Stimulated activated CD8-positive, alpha-beta memory T cell treated with anti-CD3 and anti-CD28 coated beads, Interleukin-12 subunit alpha, Interleukin-12 subunit beta, amount 100 ng/mL, for 24 hours (primary cell): ENCODE data around the gene RPS6KA2.

ENCODE experiments used
- DNase-seq: peaks from one replicate; pipeline ENCODE4 v3.0.0-alpha.2; 2020; ENCODE audit errors: extremely low read depth

RPS6KA2 gene

GRCh38 chr6:166501246-166501645 lies 125.8 kb downstream of the RPS6KA2 start:
- DNase-seq: no peak

DNA sequence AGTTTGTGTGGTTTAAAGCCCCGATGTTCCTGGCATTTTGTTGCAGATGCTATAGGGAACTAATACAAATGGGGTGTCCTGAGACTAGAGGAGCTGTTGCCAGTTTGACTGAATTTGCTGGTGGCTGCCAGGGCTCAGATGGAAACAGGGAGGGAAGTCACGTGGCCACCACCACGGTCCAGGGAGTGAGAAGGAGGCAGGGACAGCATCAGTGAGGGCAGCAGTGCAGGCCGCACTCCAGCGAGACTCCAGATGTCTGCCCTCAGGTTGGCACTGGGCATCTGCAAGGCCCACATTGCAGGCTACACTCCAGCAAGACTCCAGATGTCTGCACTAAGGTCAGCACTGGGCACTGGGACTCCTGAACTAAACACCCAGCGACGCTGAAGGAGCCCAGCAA lies 126.8 kb downstream of the RPS6KA2 start:
- no peak for DNase-seq

DNA sequence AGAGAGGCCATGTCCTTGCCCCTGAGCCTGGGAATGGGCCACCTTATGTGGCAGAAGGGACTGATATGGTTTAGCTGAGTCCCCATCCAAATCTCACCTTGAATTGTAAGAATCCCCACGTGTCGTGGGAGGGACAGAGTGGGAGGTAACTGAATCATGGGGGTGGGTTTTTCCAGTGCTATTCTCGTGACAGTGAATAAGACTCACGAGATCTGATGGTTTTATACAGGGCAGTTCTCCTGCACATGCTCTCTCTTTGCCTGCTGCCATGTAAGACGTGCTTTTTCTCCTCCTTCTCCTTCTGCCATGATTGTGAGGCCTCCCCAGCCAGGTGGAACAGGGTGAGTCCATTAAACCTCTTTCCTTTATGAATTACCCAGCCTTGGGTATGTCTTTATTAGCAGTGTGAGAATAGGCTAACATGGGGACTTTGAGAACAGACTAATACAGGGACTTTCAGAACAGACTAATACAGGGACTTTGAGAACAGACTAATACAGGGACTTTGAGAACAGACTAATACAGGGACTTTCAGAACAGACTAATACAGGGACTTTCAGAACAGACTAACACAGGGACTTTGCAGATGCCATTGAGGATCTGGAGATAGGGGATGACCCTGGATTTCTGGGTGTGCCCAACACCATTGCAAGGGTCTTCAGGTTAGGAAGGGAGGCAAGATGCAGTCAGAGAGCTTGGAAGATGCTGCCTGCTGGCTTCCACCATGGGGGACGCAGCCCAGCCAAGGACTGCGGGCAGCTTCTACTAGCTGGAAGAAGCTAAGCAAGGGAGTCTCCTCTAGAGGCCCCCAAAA lies 127.5 kb downstream of the RPS6KA2 start:
- DNase-seq: no peak

DNA sequence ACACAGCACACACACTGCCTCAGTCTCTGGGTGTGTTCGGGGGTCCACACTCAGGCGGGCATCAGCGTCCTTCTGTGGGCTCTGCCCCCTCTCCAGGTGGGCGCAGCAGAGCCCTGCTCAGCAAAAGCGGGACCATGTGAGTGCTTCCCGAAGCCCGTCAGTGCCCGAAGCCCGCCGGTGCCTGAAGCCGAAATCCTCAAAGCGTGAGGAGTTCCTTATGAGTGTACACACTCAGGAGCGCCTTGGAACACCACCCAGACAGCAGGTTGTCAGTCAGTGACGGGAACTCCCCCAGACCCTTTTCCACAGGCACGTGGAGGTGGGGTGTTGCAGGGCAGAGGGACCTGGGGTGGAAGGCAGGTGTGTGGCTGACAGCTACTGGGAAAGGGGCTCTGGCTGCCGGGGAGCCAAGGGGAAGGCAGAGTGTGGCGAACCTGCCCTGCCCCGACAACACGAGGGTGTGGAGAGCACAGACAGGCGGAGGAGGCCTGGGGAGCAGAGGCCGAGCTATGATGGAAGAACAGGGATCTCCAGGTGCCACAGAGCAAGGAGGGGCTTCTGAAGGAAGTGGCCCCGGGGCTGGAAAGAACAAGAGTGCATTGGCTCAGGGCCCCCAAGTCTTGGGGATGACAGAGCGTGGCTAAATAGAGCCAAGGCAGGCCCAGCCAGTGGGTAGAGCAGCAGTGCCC lies 128.2 kb downstream of the RPS6KA2 start:
- no peak for DNase-seq

DNA sequence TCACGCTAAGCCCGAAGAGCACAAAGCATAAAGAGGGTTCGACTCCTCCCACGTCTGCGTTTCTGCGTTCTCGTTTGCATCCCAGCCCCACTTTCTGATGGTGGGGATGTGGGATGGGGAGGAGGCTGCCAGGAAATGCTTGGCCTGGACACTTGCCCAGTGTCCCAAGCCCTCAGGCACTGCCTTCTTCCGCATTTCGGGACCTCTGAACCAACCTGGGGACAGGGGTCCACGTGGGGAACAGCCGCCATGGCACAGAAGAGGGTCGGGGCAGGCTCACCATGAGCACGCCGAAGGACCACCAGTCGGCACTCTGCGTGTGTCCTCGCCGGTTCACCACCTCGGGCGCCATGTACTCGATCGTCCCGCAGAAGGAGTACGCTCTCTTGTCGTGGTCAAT lies 128.8 kb downstream of the RPS6KA2 start:
- DNase-seq: no peak

- no peak for DNase-seq
These were observed 129.8 kb downstream of the RPS6KA2 start for GRCh38 chr6:166497087-166497899.

- DNase-seq: no peak
These were observed 130.6 kb downstream of the RPS6KA2 start for GRCh38 chr6:166496460-166496859.

- DNase-seq: no peak
These were observed 131.3 kb downstream of the RPS6KA2 start for GRCh38 chr6:166495487-166496314.

GRCh38 chr6:166494757-166495486 lies 132.1 kb downstream of the RPS6KA2 start:
- DNase-seq: no peak

GRCh38 chr6:166494101-166494441 lies 133.0 kb downstream of the RPS6KA2 start:
- no peak for DNase-seq

DNA sequence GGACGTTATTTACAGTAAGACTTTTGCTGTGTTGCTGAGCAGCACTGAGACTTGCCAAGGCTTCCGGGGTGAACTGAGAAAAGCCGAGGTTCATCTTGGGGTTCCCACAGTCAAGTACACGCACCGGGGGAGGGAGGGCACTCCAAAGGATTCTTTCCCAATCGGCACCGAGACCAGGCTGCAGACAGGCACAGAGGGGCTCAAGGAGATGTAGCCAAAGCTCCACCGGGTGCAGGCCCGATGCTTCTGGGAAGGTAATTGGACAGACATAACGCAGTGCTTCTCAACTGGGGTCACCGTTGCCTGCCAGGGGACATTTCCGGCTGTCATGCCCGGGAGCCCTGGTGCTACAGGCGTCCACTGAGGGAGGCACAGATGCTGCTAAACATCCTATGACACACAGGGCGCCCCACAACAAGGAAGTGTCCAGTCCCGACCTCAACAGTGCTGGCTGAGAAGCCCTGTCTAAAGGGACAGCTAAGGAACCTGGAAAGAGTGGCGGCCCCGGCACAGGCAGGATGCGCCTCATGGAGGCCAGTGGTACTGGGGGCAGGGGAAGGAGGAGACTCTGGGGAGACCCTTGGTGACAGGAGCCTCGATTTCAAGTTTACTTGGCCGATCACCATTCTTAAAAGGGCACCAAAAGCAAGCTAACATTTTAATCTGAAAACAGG lies 133.5 kb downstream of the RPS6KA2 start:
- no peak for DNase-seq

GRCh38 chr6:166492092-166492741 lies 134.8 kb downstream of the RPS6KA2 start:
- DNase-seq: no peak

GRCh38 chr6:166490671-166491500 lies 136.2 kb downstream of the RPS6KA2 start:
- no peak for DNase-seq

- DNase-seq: no peak
These were observed 137.5 kb downstream of the RPS6KA2 start for GRCh38 chr6:166489301-166490155.

GRCh38 chr6:166488701-166489100 lies 138.3 kb downstream of the RPS6KA2 start:
- no peak for DNase-seq

- peak; percentile 39 for DNase-seq
These were observed 138.9 kb downstream of the RPS6KA2 start for GRCh38 chr6:166488076-166488685.

DNA sequence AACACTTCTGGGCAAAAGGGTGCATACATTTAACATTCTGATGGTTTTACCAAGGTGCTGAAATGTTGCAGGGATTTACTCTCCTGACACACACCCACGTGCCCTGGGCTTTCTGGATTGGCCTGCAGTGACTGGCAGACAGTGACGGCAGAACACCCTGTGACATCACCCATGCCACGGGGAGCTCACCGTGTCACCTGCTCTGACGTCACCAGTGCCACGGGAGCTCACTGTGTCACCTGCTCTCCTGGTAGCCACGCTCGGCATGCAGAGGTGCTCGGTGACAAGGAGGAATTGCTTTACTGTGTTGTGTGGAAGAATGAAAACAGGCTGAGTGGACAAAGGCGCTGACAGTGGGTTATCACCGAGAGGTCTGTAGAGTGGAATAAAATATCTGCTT lies 139.9 kb downstream of the RPS6KA2 start:
- DNase-seq: no peak

DNA sequence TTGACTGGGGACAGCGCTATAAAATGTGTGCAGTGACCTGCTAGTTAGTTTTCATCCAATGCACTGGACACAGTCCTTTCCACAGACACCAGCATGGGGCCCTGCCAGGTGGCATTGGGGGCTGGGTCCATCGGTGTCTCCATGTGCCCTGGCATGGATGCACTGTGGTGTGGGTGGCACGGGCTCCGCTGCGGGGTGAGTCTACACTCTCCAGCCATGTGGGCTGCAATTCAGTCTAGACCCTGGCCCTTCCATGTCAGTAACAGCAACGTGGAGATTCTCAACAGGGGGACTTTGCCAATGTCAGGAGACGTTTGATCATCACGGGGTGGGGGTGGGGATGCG lies 140.5 kb downstream of the RPS6KA2 start:
- no peak for DNase-seq
